GM21619 (cell line): ENCODE data around the gene GPR158.
"Not testable (repeated sequence)": the region's sequence is repeated elsewhere in the genome, so short reads cannot be mapped to it uniquely, and the experiment has no call there.

Experiments used
- ATAC-seq: cut with Tn5 transposase; IDR thresholded peaks from one replicate; pipeline ENCODE4 v1.9.1; 2021; ENCODE audit not compliant: unreplicated experiment

The GPR158 gene

GRCh38 chr10:25294032-25294926 is 119.5 kb downstream of the GPR158 start:
- ATAC-seq: no peak

- ATAC-seq: no peak
Measured at GRCh38 chr10:25296324-25296723, 121.5 kb downstream of the GPR158 start.

- no peak for ATAC-seq
Measured at GRCh38 chr10:25297466-25297865, 122.7 kb downstream of the GPR158 start.

GRCh38 chr10:25300073-25300472 is 125.3 kb downstream of the GPR158 start:
- ATAC-seq: no peak

GRCh38 chr10:25304606-25305005 is 129.8 kb downstream of the GPR158 start:
- ATAC-seq: no peak

GRCh38 chr10:25306386-25306785 is 131.6 kb downstream of the GPR158 start:
- ATAC-seq: no peak

GRCh38 chr10:25308278-25308677 is 133.5 kb downstream of the GPR158 start:
- no peak for ATAC-seq

GRCh38 chr10:25317596-25318211 is 142.9 kb downstream of the GPR158 start:
- ATAC-seq: not testable (repeated sequence)

GRCh38 chr10:25327273-25327672 is 152.5 kb downstream of the GPR158 start:
- ATAC-seq: no peak

- no peak for ATAC-seq
Measured at GRCh38 chr10:25328361-25328760, 153.6 kb downstream of the GPR158 start.

GRCh38 chr10:25329587-25329986 is 154.8 kb downstream of the GPR158 start:
- not testable (repeated sequence) for ATAC-seq

- ATAC-seq: no peak
Measured at GRCh38 chr10:25334445-25334844, 159.6 kb downstream of the GPR158 start.

- ATAC-seq: no peak
Measured at GRCh38 chr10:25336330-25336729, 161.5 kb downstream of the GPR158 start.

- ATAC-seq: no peak
Measured at GRCh38 chr10:25338271-25338670, 163.5 kb downstream of the GPR158 start.

GRCh38 chr10:25339966-25340365 is 165.2 kb downstream of the GPR158 start:
- ATAC-seq: no peak

GRCh38 chr10:25349520-25349919 is 174.7 kb downstream of the GPR158 start:
- ATAC-seq: no peak

GRCh38 chr10:25356609-25357008 is 181.8 kb downstream of the GPR158 start:
- ATAC-seq: no peak

GRCh38 chr10:25357269-25357668 is 182.5 kb downstream of the GPR158 start:
- ATAC-seq: no peak

- ATAC-seq: no peak
Measured at GRCh38 chr10:25382029-25382810, 207.4 kb downstream of the GPR158 start.

GRCh38 chr10:25382901-25383300 is 208.1 kb downstream of the GPR158 start:
- ATAC-seq: not testable (repeated sequence)

- ATAC-seq: no peak
Measured at GRCh38 chr10:25383686-25384085, 208.9 kb downstream of the GPR158 start.

- no peak for ATAC-seq
Measured at GRCh38 chr10:25384618-25385017, 209.8 kb downstream of the GPR158 start.
